ENCODE results near the gene EVPL. TPM values are rescaled to one million over a fixed set of nuclear protein-coding genes. Genes with fewer than 3 reads are reported as not detected.

Gene EVPL
- polyA plus RNA-seq, 1 donor (not counting 4 experiments of a cell fraction or from before 2014, with no cell fraction given) = 7.6 TPM

DNA sequence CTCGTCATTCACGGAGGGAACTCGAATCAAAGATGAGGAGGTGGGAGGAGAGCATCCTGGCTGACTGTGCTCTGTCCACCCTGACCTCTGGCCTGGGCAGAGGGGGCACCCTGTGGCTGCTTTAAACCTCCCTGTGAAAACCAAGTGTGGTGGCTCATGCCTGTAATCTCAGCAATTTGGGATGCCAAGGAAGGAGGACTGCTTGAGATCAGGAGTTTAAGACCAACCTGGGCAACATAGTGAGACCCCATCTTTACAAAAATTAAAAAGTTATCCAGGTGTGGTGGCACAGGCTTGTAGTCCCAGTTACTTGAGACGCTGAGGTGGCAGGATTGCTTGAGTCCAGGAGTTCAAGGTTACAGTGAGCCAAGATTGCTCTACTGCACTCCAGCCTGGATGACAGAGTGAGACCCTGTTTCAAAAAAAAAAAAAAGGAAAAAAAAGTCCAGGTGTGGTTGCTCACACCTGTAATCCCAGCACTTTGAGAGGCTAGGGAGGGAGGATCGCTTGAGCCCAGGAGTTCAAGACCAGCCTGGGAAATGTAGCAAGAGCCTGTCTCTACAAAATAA lies 32.2 kb downstream of the EVPL start:
- H3K79me2 ChIP-seq (ENCODE audit: control insufficient read depth, insufficient read depth, low read length) = no peaks in the 10 kb centered on the region
- peaks cover 0 to 3% of the 10 kb centered on the region in 2 experiments for H3K36me3 ChIP-seq (ENCODE audit: control insufficient read depth in 2 of 2, extremely low read depth in 1 of 2, insufficient read depth in 2 of 2, low read length in 2 of 2)
- dilution Hi-C loops (cut with MboI; ENCODE audit: extremely low pct_ligation_motif_present, low sequenced_read_pairs) = no loop called here
- H3K9me3 ChIP-seq (ENCODE audit: control insufficient read depth, low read depth, low read length) = no peaks in the 10 kb centered on the region
- H3K9ac ChIP-seq (ENCODE audit: control insufficient read depth, extremely low read depth, insufficient read depth, low read length) = no peak overlapping the region
- no peak overlapping the region for H3K4me2 ChIP-seq (ENCODE audit: control insufficient read depth, extremely low read depth, insufficient read depth, low read depth, low read length)
- no peak overlapping the region for H3K4me3 ChIP-seq (ENCODE audit: control insufficient read depth in 2 of 3, extremely low read depth in 1 of 3, insufficient read depth in 2 of 3, low read depth in 1 of 3, low read length in 3 of 3)
- peaks cover 14% of the 10 kb centered on the region for H3K4me1 ChIP-seq (ENCODE audit: control insufficient read depth, extremely low read depth, insufficient read depth, low read length)
- H3K27me3 ChIP-seq (ENCODE audit: control insufficient read depth, extremely low read depth, insufficient read depth, low read length) = no peaks in the 10 kb centered on the region
- no peak for DNase-seq (ENCODE audit: low read depth, low spot score)
- no peak overlapping the region for H3K27ac ChIP-seq (ENCODE audit: control insufficient read depth, insufficient read depth, low read length)
- TF ChIP-seq EZH2 (IDR thresholded peaks at IDR 0.05; ENCODE audit: low read length) = no peak
- TF ChIP-seq, protein P1, sequence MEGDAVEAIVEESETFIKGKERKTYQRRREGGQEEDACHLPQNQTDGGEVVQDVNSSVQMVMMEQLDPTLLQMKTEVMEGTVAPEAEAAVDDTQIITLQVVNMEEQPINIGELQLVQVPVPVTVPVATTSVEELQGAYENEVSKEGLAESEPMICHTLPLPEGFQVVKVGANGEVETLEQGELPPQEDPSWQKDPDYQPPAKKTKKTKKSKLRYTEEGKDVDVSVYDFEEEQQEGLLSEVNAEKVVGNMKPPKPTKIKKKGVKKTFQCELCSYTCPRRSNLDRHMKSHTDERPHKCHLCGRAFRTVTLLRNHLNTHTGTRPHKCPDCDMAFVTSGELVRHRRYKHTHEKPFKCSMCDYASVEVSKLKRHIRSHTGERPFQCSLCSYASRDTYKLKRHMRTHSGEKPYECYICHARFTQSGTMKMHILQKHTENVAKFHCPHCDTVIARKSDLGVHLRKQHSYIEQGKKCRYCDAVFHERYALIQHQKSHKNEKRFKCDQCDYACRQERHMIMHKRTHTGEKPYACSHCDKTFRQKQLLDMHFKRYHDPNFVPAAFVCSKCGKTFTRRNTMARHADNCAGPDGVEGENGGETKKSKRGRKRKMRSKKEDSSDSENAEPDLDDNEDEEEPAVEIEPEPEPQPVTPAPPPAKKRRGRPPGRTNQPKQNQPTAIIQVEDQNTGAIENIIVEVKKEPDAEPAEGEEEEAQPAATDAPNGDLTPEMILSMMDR (optimal IDR thresholded peaks at IDR 0.05 in 1 of 3, IDR thresholded peaks at IDR 0.05 in 1 of 3, conservative IDR thresholded peaks at IDR 0.05 in 1 of 3; ENCODE audit: extremely low read depth in 1 of 3, insufficient read depth in 2 of 3, low read length in 3 of 3) = no peak
- H4K20me1 ChIP-seq (ENCODE audit: control insufficient read depth, extremely low read depth, insufficient read depth, low read length) = no peaks in the 10 kb centered on the region
- no peak overlapping the region for H2AFZ ChIP-seq (ENCODE audit: control insufficient read depth, low read length)
- peaks cover 2% of the 10 kb centered on the region for H3K9me1 ChIP-seq (ENCODE audit: control insufficient read depth, extremely low read depth, insufficient read depth, low read length)
- no peak for FAIRE-seq

DNA sequence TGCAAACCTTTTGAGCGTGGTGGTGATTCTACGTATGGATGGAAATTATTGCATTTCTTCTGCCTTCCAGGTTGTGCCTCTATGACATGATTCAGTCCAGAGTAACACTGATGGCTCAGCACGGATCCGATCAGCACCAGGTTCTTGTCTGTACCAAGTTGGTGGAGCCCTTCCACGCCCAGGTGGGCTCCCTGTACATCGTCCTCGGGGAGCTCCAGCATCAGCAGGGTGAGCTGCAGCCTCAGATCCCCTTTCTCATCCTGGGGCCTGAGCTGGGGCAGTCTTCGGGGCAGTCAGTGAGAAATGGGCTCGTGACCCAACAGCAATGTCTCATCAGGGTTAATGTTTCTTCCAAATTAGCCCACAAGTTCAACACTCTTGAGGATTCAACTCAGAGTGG lies 35.7 kb downstream of the EVPL start:
- no peak for DNase-seq (ENCODE audit: low read depth, low spot score)
- H3K36me3 ChIP-seq (ENCODE audit: control insufficient read depth in 2 of 2, extremely low read depth in 1 of 2, insufficient read depth in 2 of 2, low read length in 2 of 2) = peaks cover 0 to 3% of the 10 kb centered on the region in 2 experiments
- FAIRE-seq = no peak
- H3K4me2 ChIP-seq (ENCODE audit: control insufficient read depth, extremely low read depth, insufficient read depth, low read depth, low read length) = no peak overlapping the region
- no peaks in the 10 kb centered on the region for H3K27me3 ChIP-seq (ENCODE audit: control insufficient read depth, extremely low read depth, insufficient read depth, low read length)
- H3K4me1 ChIP-seq (ENCODE audit: control insufficient read depth, extremely low read depth, insufficient read depth, low read length) = no peaks in the 10 kb centered on the region
- no peak overlapping the region for H3K4me3 ChIP-seq (ENCODE audit: control insufficient read depth in 2 of 3, extremely low read depth in 1 of 3, insufficient read depth in 2 of 3, low read depth in 1 of 3, low read length in 3 of 3)
- no peaks in the 10 kb centered on the region for H4K20me1 ChIP-seq (ENCODE audit: control insufficient read depth, extremely low read depth, insufficient read depth, low read length)
- no peaks in the 10 kb centered on the region for H3K9me1 ChIP-seq (ENCODE audit: control insufficient read depth, extremely low read depth, insufficient read depth, low read length)
- no peaks in the 10 kb centered on the region for H3K9me3 ChIP-seq (ENCODE audit: control insufficient read depth, low read depth, low read length)
- TF ChIP-seq, protein P1 (optimal IDR thresholded peaks at IDR 0.05 in 1 of 3, IDR thresholded peaks at IDR 0.05 in 1 of 3, conservative IDR thresholded peaks at IDR 0.05 in 1 of 3; ENCODE audit: extremely low read depth in 1 of 3, insufficient read depth in 2 of 3, low read length in 3 of 3) = no peak
- no peak for TF ChIP-seq EZH2 (IDR thresholded peaks at IDR 0.05; ENCODE audit: low read length)
- H3K27ac ChIP-seq (ENCODE audit: control insufficient read depth, insufficient read depth, low read length) = no peak overlapping the region
- dilution Hi-C loops (cut with MboI; ENCODE audit: extremely low pct_ligation_motif_present, low sequenced_read_pairs) = no loop called here
- H3K9ac ChIP-seq (ENCODE audit: control insufficient read depth, extremely low read depth, insufficient read depth, low read length) = no peak overlapping the region
- H3K79me2 ChIP-seq (ENCODE audit: control insufficient read depth, insufficient read depth, low read length) = no peaks in the 10 kb centered on the region
- no peak overlapping the region for H2AFZ ChIP-seq (ENCODE audit: control insufficient read depth, low read length)
